Naive thymus-derived CD4-positive, alpha-beta T cell (primary cell): ENCODE results near the gene BMPR2. TPM values are rescaled to one million over a fixed set of nuclear protein-coding genes. Genes with fewer than 3 reads are reported as not detected.

Experiments
- ATAC-seq: fragments of 150-1000 bp; cut with Tn5 transposase; 2 replicates; pipeline ENCODE4 v1.10.0; 2021; ENCODE audit warnings: mild to moderate bottlenecking, moderate library complexity
- CTCF ChIA-PET: fragments of 350-600 bp; sonication (Branson Sonifier 250); formaldehyde crosslinking; loops from one replicate; lab custom pipeline; 2021; ENCODE audit warnings: antibody characterized with exemption; lab: Charles Lee
- POLR2A ChIA-PET: fragments of 350-600 bp; sonication (Branson Sonifier 250); formaldehyde crosslinking; loops from one replicate; lab custom pipeline; 2021; ENCODE audit warnings: antibody characterized with exemption, inconsistent platforms; lab: Charles Lee
- DNase-seq, 9 donors: peaks; one replicate each; pipeline versions ENCODE4 v3.0.0 to v3.0.0-alpha.2; 2020 to 2022; ENCODE audit warnings: mixed read lengths in 1 of 9
- H3K27ac ChIP-seq: one replicate; pipeline ENCODE4 v1.7.0; 2013; ENCODE audit warnings: mild to moderate bottlenecking, low read depth, low read length, moderate library complexity
- H3K27me3 ChIP-seq, 2 donors: one replicate each; pipeline ENCODE4 v1.7.0; 2013; ENCODE audit warnings: low read length in 2 of 2, mild to moderate bottlenecking in 2 of 2, moderate library complexity in 2 of 2; ENCODE audit not compliant: control insufficient read depth in 2 of 2, insufficient read depth in 2 of 2
- H3K36me3 ChIP-seq, 3 experiments: 1 replicate in 2 of 3; 2 replicates in 1 of 3; pipeline ENCODE4 v1.7.0; 2013; ENCODE audit warnings: low read length in 3 of 3, mild to moderate bottlenecking in 3 of 3, moderate library complexity in 1 of 3; ENCODE audit not compliant: insufficient read depth in 3 of 3, control insufficient read depth in 2 of 3
- H3K4me1 ChIP-seq, 2 donors: one replicate each; pipeline ENCODE4 v1.7.0; 2013; ENCODE audit warnings: low read length in 2 of 2, mild to moderate bottlenecking in 2 of 2, moderate library complexity in 1 of 2; ENCODE audit not compliant: control insufficient read depth in 2 of 2, insufficient read depth in 2 of 2
- H3K4me3 ChIP-seq: 2 replicates; pipeline ENCODE4 v1.7.0; 2013; ENCODE audit warnings: mild to moderate bottlenecking, low read length
- H3K9me3 ChIP-seq, 3 experiments: 1 replicate in 2 of 3; 2 replicates in 1 of 3; pipeline ENCODE4 v1.7.0; 2013; ENCODE audit warnings: low read length in 3 of 3; ENCODE audit not compliant: control insufficient read depth in 2 of 3
- H3K27ac Mint-ChIP-seq, 9 donors: one replicate each; pipeline ENCODE4 v1.8.0; 2020 to 2022; ENCODE audit warnings: mixed read lengths in 9 of 9, mild to moderate bottlenecking in 8 of 9, moderate library complexity in 5 of 9, inconsistent platforms in 2 of 9
- H3K27me3 Mint-ChIP-seq, 5 donors: one replicate each; pipeline ENCODE4 v1.8.0; 2021 to 2022; ENCODE audit warnings: mixed read lengths in 5 of 5, mild to moderate bottlenecking in 1 of 5
- H3K36me3 Mint-ChIP-seq, 5 donors: one replicate each; pipeline ENCODE4 v1.8.0; 2020 to 2022; ENCODE audit warnings: mixed read lengths in 5 of 5, mild to moderate bottlenecking in 3 of 5, inconsistent platforms in 1 of 5
- H3K4me1 Mint-ChIP-seq, 7 donors: one replicate each; pipeline ENCODE4 v1.8.0; 2020 to 2022; ENCODE audit warnings: mixed read lengths in 7 of 7, mild to moderate bottlenecking in 3 of 7, inconsistent platforms in 1 of 7
- H3K4me3 Mint-ChIP-seq, 10 donors: one replicate each; pipeline ENCODE4 v1.8.0; 2020 to 2022; ENCODE audit warnings: mild to moderate bottlenecking in 10 of 10, mixed read lengths in 10 of 10, moderate library complexity in 6 of 10, inconsistent platforms in 2 of 10
- H3K9me3 Mint-ChIP-seq, 11 donors: one replicate each; pipeline ENCODE4 v1.8.0; 2020 to 2022; ENCODE audit warnings: mixed read lengths in 11 of 11, mild to moderate bottlenecking in 4 of 11, inconsistent platforms in 1 of 11, moderate library complexity in 1 of 11
- intact Hi-C, 2 donors: fragments of 100-400 bp; cut with micrococcal nuclease; formaldehyde crosslinking; loops; one replicate each; pipeline ENCODE4 v1.15.1; 2023
- polyA plus RNA-seq, 2 donors: library from polyadenylated mRNA; unstranded; fragments of 300-500 nt; fragmentation: Illumina TruSeq; gene quantifications; one replicate each; pipeline ENCODE4 v1.2.3, GENCODE V29; 2021
- total RNA-seq, 6 experiments: library from RNA in 5 of 6; stranded (reverse) in 5 of 6; gene quantifications; 1 replicate in 5 of 6; 2 replicates in 1 of 6; pipeline ENCODE4 v1.2.3 and lab custom pipeline; 2021 to 2026

The BMPR2 gene
- 10 to 100 TPM in 4 of 5 experiments, 1 to 10 TPM in 1; 8.0 to 33.1 (median 15.2) TPM for total RNA-seq
- polyA plus RNA-seq: 1 to 10 TPM; 4.6 to 6.0 TPM
- total RNA-seq (lab: John Stamatoyannopoulos, UW): 34.6 reads per million, percentile 63 among the genes with 10 or more reads in this experiment

DNA sequence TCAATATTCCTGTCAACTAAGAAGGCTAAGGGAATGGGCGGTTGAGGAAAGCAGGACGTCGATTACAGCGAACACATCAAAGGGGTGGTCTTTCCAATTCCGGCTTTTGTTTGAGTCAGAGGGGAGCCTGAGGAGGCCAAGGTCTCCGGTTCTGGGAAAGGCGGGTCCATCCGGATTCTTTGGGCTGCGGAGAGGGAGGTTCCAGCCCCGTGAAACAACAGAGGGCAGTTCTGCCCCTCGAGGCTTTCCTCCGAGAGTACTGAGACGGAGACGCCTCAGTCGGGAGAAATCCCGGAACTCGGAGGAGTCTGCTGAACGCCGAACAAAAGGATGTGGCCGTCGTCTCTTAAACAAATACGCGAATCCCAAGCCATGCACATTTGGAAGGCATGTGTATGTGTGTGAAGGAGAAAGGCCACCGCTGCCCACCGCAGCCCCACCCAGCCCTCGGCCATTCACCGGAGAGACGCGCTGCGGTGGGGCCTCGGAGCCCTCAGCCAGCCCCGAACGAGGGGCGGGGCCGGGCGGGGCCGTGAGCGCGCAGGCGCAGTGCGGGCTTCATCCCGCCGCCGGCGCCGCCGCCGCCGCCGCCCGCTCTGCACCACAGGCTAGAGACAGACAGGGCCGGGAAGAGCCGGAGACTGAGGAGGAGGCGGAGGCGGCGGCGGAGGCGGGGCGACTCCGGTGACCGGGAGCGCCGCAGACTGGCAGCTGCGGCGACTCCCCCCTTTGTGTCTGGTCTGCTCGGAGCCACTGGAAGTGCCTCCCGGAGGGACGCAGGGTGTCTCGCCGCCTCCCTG, at the start of gene BMPR2:
TSS of gene BMPR2 (plus strand) at position 719 of the 800 bp plus-strand sequence. CDS start 1,148 bp downstream, outside the sequence.
- intact Hi-C loops: loop anchor here (1.0 to 10.0 kb wide), 20 partner anchors 8 to 1559 kb away; partner anchors contain the start of genes ALS2 (in 2 of the 2), CARF (in 2 of the 2), FAM117B (in 2 of the 2) and NOP58 (in 2 of the 2)
- Histone ChIP-seq H3K4me1 (peaks cover 0 to 3% of the 10 kb centered on the region in 2 donors), H3K27me3 (no peaks in the 10 kb centered on the region), H3K36me3 (peaks cover 0 to 12% (median 0%) of the 10 kb centered on the region in 3 experiments), H3K4me3 (peak within 1 kb of the TSS; percentile 95), H3K9me3 (no peaks in the 10 kb centered on the region), H3K27ac (peak within 1 kb of the TSS; percentile 81)
- ChIA-PET POLR2A (no interaction called here), CTCF (no interaction called here)
- Mint-ChIP-seq H3K9me3 (no peaks in the 10 kb centered on the region), H3K4me3 (peak within 1 kb of the TSS; percentile 94 to 100 (median 98)), H3K36me3 (peaks cover 0 to 4% (median 0%) of the 10 kb centered on the region in 5 donors), H3K27me3 (peaks cover 0 to 28% (median 0%) of the 10 kb centered on the region in 5 donors), H3K27ac (peak within 1 kb of the TSS; percentile 82 to 98 (median 92)), H3K4me1 (peaks cover 13 to 41% (median 29%) of the 10 kb centered on the region in 7 donors)
- DNase-seq (peak; percentile 68 to 94 (median 81)), ATAC-seq (peak; percentile 90)

DNA sequence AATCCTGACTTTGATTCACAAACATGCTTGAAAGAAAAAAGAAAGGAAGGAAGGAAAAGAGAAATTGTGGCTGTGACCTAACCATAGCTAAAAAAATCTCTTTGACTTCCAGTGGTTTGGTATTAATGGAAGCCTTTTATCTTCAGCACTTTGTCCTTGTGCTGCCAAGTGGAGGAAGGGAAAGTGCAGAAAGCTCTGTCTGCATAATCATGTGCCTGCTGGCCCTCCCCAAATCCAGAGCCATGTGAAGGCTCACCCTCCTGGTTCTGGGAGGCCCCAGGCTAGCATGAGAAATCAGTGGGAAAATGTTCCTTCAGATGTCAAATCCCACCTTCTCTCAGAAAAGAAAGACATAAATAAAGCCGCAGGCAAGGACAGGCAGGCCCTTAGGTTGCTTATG, 48.3 kb upstream of the BMPR2 start:
- Histone ChIP-seq H3K27me3 (no peaks in the 10 kb centered on the region), H3K36me3 (peaks cover 0 to 22% (median 0%) of the 10 kb centered on the region in 3 experiments), H3K4me3 (no peak overlapping the region), H3K27ac (no peak overlapping the region), H3K4me1 (no peaks in the 10 kb centered on the region), H3K9me3 (no peaks in the 10 kb centered on the region)
- Mint-ChIP-seq H3K27me3 (no peaks in the 10 kb centered on the region), H3K4me1 (peaks cover 0 to 5% (median 0%) of the 10 kb centered on the region in 7 donors), H3K27ac (no peak overlapping the region), H3K9me3 (no peaks in the 10 kb centered on the region), H3K36me3 (peaks cover 0 to 51% (median 20%) of the 10 kb centered on the region in 5 donors), H3K4me3 (no peak overlapping the region)
- DNase-seq (no peak), ATAC-seq (no peak)
- intact Hi-C loops: no loop called here
- ChIA-PET POLR2A (no interaction called here), CTCF (no interaction called here)

DNA sequence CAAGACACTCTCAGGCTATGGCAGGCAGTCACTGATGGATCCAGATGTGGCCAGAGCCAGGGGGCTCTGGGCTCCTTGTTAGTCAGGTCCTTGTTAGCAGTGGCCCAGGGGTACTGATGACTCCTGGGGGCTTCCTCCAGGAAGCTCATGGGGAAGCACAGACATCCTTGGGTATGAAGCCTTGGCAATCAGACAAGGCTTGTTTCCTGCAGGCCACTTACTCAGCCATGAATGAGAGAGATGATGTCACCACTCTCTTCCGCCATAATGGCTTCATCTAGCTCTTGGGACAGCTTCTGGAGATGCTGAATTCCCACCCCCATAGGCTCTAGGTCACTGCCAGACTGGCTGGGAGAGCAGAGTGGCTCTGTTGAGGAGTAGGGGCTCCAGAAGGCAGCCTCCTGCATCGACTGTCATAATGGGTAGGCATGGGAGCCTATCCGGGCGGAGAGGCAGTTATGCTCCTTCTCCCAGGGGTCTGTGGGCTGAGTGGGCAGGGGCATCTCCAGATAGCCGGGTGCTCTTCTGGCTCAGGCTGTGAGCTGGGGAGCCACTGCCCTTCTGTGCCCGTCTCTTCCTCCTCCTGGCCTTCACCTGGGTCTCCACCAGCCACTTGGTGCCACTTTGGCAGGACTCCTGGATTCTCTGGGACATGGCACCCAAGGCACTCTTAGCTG, 40.2 kb upstream of the BMPR2 start:
- H3K27me3 Mint-ChIP-seq: no peaks in the 10 kb centered on the region
- DNase-seq: no peak
- H3K4me1 Mint-ChIP-seq: no peaks in the 10 kb centered on the region
- no peaks in the 10 kb centered on the region for H3K9me3 Mint-ChIP-seq
- Histone ChIP-seq H3K4me1 (no peaks in the 10 kb centered on the region), H3K27ac (no peak overlapping the region), H3K27me3 (no peaks in the 10 kb centered on the region), H3K4me3 (no peak overlapping the region), H3K9me3 (no peaks in the 10 kb centered on the region), H3K36me3 (no peaks in the 10 kb centered on the region)
- H3K36me3 Mint-ChIP-seq: peaks cover 0 to 7% (median 0%) of the 10 kb centered on the region in 5 donors
- ChIA-PET CTCF (no interaction called here), POLR2A (no interaction called here)
- no peak for ATAC-seq
- H3K4me3 Mint-ChIP-seq: no peak overlapping the region
- H3K27ac Mint-ChIP-seq: no peak overlapping the region
- intact Hi-C loops: no loop called here

DNA sequence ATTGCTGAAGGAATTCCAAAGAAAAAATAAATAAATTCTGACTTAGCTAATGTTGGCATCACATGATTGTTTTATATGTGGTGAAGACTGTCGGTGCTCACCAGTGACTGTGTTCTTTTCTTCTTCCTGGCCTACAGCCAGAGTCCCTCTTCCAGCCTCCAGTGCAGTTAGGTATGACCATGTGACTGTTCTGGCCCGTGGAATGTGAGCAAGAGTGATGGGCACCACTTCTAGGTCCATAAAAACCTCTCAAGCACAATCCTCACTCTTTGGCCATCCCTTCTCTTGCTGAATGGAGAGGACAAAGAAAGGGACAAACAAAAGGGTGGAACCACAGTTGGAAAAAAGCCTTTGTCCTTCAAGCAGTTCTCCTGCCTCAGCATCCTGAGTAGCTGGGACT, 39.0 kb upstream of the BMPR2 start:
- no peaks in the 10 kb centered on the region for H3K27me3 Mint-ChIP-seq
- no peak for ATAC-seq
- ChIA-PET CTCF (no interaction called here), POLR2A (no interaction called here)
- H3K4me1 ChIP-seq: no peaks in the 10 kb centered on the region
- intact Hi-C loops: no loop called here
- no peak overlapping the region for H3K27ac Mint-ChIP-seq
- no peaks in the 10 kb centered on the region for H3K9me3 ChIP-seq
- no peak overlapping the region for H3K4me3 Mint-ChIP-seq
- H3K27ac ChIP-seq: no peak overlapping the region
- DNase-seq: no peak
- no peaks in the 10 kb centered on the region for H3K36me3 ChIP-seq
- H3K9me3 Mint-ChIP-seq: no peaks in the 10 kb centered on the region
- H3K4me1 Mint-ChIP-seq: no peaks in the 10 kb centered on the region
- peaks cover 0 to 3% (median 0%) of the 10 kb centered on the region in 5 donors for H3K36me3 Mint-ChIP-seq
- H3K27me3 ChIP-seq: no peaks in the 10 kb centered on the region
- H3K4me3 ChIP-seq: no peak overlapping the region

DNA sequence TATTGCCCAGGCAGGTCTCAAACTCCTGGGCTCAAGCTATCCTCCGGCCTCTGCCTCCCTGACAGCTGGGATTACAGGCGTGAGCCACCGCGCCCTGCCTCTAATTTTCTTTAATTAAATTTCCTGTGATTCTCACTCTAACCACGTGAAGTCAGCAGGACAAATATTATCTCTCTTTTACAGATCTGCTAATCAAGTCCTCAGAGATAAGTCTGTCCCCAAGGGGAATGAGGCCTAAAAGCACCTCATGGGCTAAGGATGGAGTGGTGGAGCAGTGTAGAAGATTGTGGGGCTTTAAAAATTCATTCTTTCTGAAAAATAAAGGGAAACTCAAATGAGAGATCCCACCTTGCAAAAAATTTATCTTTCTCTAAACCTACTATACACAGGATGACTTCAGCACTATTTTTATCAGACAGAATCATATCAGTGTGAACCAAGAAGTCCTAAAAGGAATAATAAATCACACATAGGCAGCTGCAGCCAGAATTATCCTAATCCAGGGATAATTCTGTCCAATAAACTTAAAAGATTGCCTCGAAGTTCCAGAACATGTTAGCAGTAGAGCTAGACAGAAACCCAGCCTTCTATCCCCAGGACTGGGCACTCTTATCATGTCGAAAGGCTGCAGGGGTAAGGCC, 38.3 kb upstream of the BMPR2 start:
- Mint-ChIP-seq H3K9me3 (no peaks in the 10 kb centered on the region), H3K4me1 (no peaks in the 10 kb centered on the region), H3K4me3 (no peak overlapping the region), H3K36me3 (peaks cover 0 to 3% (median 0%) of the 10 kb centered on the region in 5 donors), H3K27ac (no peak overlapping the region), H3K27me3 (no peaks in the 10 kb centered on the region)
- H3K36me3 ChIP-seq: no peaks in the 10 kb centered on the region
- no peak overlapping the region for H3K4me3 ChIP-seq
- no peak overlapping the region for H3K27ac ChIP-seq
- H3K9me3 ChIP-seq: no peaks in the 10 kb centered on the region
- POLR2A ChIA-PET: no interaction called here
- DNase-seq (no peak), ATAC-seq (no peak)
- intact Hi-C loops: no loop called here
- CTCF ChIA-PET: no interaction called here
- H3K4me1 ChIP-seq: no peaks in the 10 kb centered on the region
- H3K27me3 ChIP-seq: no peaks in the 10 kb centered on the region

DNA sequence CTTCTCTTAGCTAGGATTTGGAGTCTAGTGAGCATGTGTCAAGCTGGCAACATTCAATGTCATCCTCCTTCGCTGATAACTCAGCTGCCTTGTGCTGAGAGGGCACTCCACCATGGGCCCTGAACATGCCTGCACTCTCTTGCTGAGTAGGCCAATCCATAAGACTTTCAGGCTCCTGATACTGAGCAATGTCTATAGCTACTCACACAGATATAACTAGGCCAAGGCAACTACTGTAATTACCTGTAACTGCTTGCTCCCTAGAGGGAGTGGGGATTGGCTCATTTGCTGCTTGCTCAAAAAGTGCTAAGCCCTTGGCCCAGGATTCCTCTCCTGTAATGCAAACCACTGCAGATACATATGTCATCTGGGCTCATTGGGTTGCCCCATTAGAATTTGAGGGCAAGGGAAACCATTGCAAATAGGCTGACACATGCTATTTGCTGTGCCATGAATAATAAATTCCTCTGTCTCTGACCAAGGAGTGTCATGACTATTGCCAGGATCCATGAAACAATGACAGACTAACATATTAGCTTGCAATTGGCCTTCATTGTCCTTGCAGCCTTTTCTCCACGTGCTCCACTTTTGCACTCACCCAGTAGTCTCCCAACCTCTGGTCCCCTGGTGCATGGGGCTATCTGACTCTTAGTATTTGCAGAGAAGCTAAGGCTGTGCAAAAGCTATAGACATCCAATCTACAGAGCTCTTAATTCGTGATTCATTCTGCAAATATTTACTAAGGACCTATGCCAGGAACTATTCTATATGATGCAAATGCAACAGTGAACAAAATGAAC, 36.9 kb upstream of the BMPR2 start:
- H3K9me3 Mint-ChIP-seq: no peaks in the 10 kb centered on the region
- no peaks in the 10 kb centered on the region for H3K36me3 ChIP-seq
- no peaks in the 10 kb centered on the region for H3K4me1 Mint-ChIP-seq
- DNase-seq: no peak
- H3K27me3 Mint-ChIP-seq: no peaks in the 10 kb centered on the region
- H3K4me1 ChIP-seq: no peaks in the 10 kb centered on the region
- intact Hi-C loops: no loop called here
- ATAC-seq: no peak
- CTCF ChIA-PET: no interaction called here
- H3K27me3 ChIP-seq: no peaks in the 10 kb centered on the region
- H3K4me3 Mint-ChIP-seq: no peak overlapping the region
- no peak overlapping the region for H3K4me3 ChIP-seq
- H3K27ac ChIP-seq: no peak overlapping the region
- H3K36me3 Mint-ChIP-seq: no peaks in the 10 kb centered on the region
- POLR2A ChIA-PET: no interaction called here
- H3K9me3 ChIP-seq: no peaks in the 10 kb centered on the region
- no peak overlapping the region for H3K27ac Mint-ChIP-seq
